Measurements from ENCODE around the gene GJA4.
"Not testable (repeated sequence)": the region's sequence is repeated elsewhere in the genome, so short reads cannot be mapped to it uniquely, and the experiment has no call there.

The GJA4 gene

GRCh38 chr1:34792424-34792823 lies 375 bp upstream of the GJA4 start:
- Mint-ChIP-seq H3K9me3 (no peaks in the 10 kb centered on the region), H3K4me3 (peak overlapping the region; percentile 55), H3K27me3 (ENCODE audit: low read depth) (peaks cover 14% of the 10 kb centered on the region), H3K4me1 (ENCODE audit: low read depth) (peaks cover 6% of the 10 kb centered on the region), H3K36me3 (ENCODE audit: low read depth) (no peaks in the 10 kb centered on the region), H3K27ac (no peak overlapping the region)
- no peak for DNase-seq (ENCODE audit: low spot score)

GRCh38 chr1:34794001-34794789 lies 1.4 kb downstream of the GJA4 start:
- Mint-ChIP-seq H3K4me1 (ENCODE audit: low read depth) (peaks cover 6% of the 10 kb centered on the region), H3K9me3 (no peaks in the 10 kb centered on the region), H3K4me3 (no peak overlapping the region), H3K27ac (no peak overlapping the region), H3K27me3 (ENCODE audit: low read depth) (peaks cover 14% of the 10 kb centered on the region), H3K36me3 (ENCODE audit: low read depth) (no peaks in the 10 kb centered on the region)
- DNase-seq (ENCODE audit: low spot score) = no peak

- H3K4me1 Mint-ChIP-seq (ENCODE audit: low read depth) = peaks cover 6% of the 10 kb centered on the region
- H3K4me3 Mint-ChIP-seq = no peak overlapping the region
- no peaks in the 10 kb centered on the region for H3K36me3 Mint-ChIP-seq (ENCODE audit: low read depth)
- H3K27ac Mint-ChIP-seq = no peak overlapping the region
- peaks cover 11% of the 10 kb centered on the region for H3K27me3 Mint-ChIP-seq (ENCODE audit: low read depth)
- no peak for DNase-seq (ENCODE audit: low spot score)
- no peaks in the 10 kb centered on the region for H3K9me3 Mint-ChIP-seq
These were observed 2.0 kb downstream of the GJA4 start for GRCh38 chr1:34794790-34795180.

GRCh38 chr1:34795916-34796315 lies 3.1 kb downstream of the GJA4 start:
- Mint-ChIP-seq H3K4me3 (no peak overlapping the region), H3K36me3 (ENCODE audit: low read depth) (no peaks in the 10 kb centered on the region), H3K27ac (no peak overlapping the region), H3K27me3 (ENCODE audit: low read depth) (peaks cover 11% of the 10 kb centered on the region), H3K9me3 (no peaks in the 10 kb centered on the region), H3K4me1 (ENCODE audit: low read depth) (peaks cover 2% of the 10 kb centered on the region)
- no peak for DNase-seq (ENCODE audit: low spot score)

- H3K9me3 Mint-ChIP-seq = no peaks in the 10 kb centered on the region
- peaks cover 6% of the 10 kb centered on the region for H3K27me3 Mint-ChIP-seq (ENCODE audit: low read depth)
- H3K36me3 Mint-ChIP-seq (ENCODE audit: low read depth) = no peaks in the 10 kb centered on the region
- DNase-seq (ENCODE audit: low spot score) = no peak
- peaks cover 2% of the 10 kb centered on the region for H3K4me1 Mint-ChIP-seq (ENCODE audit: low read depth)
- H3K4me3 Mint-ChIP-seq = no peak overlapping the region
- H3K27ac Mint-ChIP-seq = no peak overlapping the region
These were observed 4.2 kb downstream of the GJA4 start for GRCh38 chr1:34796990-34797389.

- peak; percentile 32 for DNase-seq (ENCODE audit: low spot score)
- Mint-ChIP-seq H3K4me1 (ENCODE audit: low read depth) (peaks cover 2% of the 10 kb centered on the region), H3K27ac (no peak overlapping the region), H3K4me3 (no peak overlapping the region), H3K36me3 (ENCODE audit: low read depth) (no peaks in the 10 kb centered on the region), H3K9me3 (peaks cover 4% of the 10 kb centered on the region), H3K27me3 (ENCODE audit: low read depth) (no peaks in the 10 kb centered on the region)
These were observed 7.4 kb downstream of the GJA4 start for GRCh38 chr1:34800214-34800613.

GRCh38 chr1:34803770-34804169 lies 11.0 kb downstream of the GJA4 start:
- no peaks in the 10 kb centered on the region for H3K36me3 Mint-ChIP-seq (ENCODE audit: low read depth)
- H3K4me1 Mint-ChIP-seq (ENCODE audit: low read depth) = peaks cover 2% of the 10 kb centered on the region
- no peaks in the 10 kb centered on the region for H3K27me3 Mint-ChIP-seq (ENCODE audit: low read depth)
- no peak overlapping the region for H3K27ac Mint-ChIP-seq
- no peak overlapping the region for H3K4me3 Mint-ChIP-seq
- no peak for DNase-seq (ENCODE audit: low spot score)
- peaks cover 4% of the 10 kb centered on the region for H3K9me3 Mint-ChIP-seq

GRCh38 chr1:34806396-34806795 lies 13.6 kb downstream of the GJA4 start:
- Mint-ChIP-seq H3K36me3 (ENCODE audit: low read depth) (no peaks in the 10 kb centered on the region), H3K27ac (no peak overlapping the region), H3K4me1 (ENCODE audit: low read depth) (peaks cover 3% of the 10 kb centered on the region), H3K27me3 (ENCODE audit: low read depth) (no peaks in the 10 kb centered on the region), H3K4me3 (no peak overlapping the region), H3K9me3 (peaks cover 8% of the 10 kb centered on the region)
- DNase-seq (ENCODE audit: low spot score) = no peak

- no peaks in the 10 kb centered on the region for H3K36me3 Mint-ChIP-seq (ENCODE audit: low read depth)
- H3K4me3 Mint-ChIP-seq = no peak overlapping the region
- H3K9me3 Mint-ChIP-seq = peaks cover 11% of the 10 kb centered on the region
These were observed 15.4 kb downstream of the GJA4 start for GRCh38 chr1:34808051-34808810.

GRCh38 chr1:34810781-34811180 lies 18.0 kb downstream of the GJA4 start:
- H3K4me1 Mint-ChIP-seq (ENCODE audit: low read depth); DNase-seq (ENCODE audit: low spot score); H3K4me3 Mint-ChIP-seq; H3K9me3 Mint-ChIP-seq; H3K27me3 Mint-ChIP-seq (ENCODE audit: low read depth); H3K36me3 Mint-ChIP-seq (ENCODE audit: low read depth); H3K27ac Mint-ChIP-seq: not testable (repeated sequence)

More at GRCh38 chr1:34808051-34808810, 15.4 kb downstream of the GJA4 start:
- no peak overlapping the region for H3K27ac Mint-ChIP-seq
- no peak for DNase-seq (ENCODE audit: low spot score)
- peaks cover 3% of the 10 kb centered on the region for H3K4me1 Mint-ChIP-seq (ENCODE audit: low read depth)
- no peaks in the 10 kb centered on the region for H3K27me3 Mint-ChIP-seq (ENCODE audit: low read depth)

GRCh38 chr1:34816332-34816731 lies 23.5 kb downstream of the GJA4 start:
- H3K9me3 Mint-ChIP-seq = peaks cover 3% of the 10 kb centered on the region
- peaks cover 2% of the 10 kb centered on the region for H3K27me3 Mint-ChIP-seq (ENCODE audit: low read depth)

GRCh38 chr1:34816778-34817177 lies 24.0 kb downstream of the GJA4 start:
- H3K27me3 Mint-ChIP-seq (ENCODE audit: low read depth) = peaks cover 2% of the 10 kb centered on the region
- peaks cover 3% of the 10 kb centered on the region for H3K9me3 Mint-ChIP-seq
- no peak overlapping the region for H3K27ac Mint-ChIP-seq
- H3K4me3 Mint-ChIP-seq = no peak overlapping the region
- no peak for DNase-seq (ENCODE audit: low spot score)
- no peaks in the 10 kb centered on the region for H3K36me3 Mint-ChIP-seq (ENCODE audit: low read depth)
- no peaks in the 10 kb centered on the region for H3K4me1 Mint-ChIP-seq (ENCODE audit: low read depth)

More at GRCh38 chr1:34816332-34816731, 23.5 kb downstream of the GJA4 start:
- DNase-seq (ENCODE audit: low spot score) = no peak
- no peak overlapping the region for H3K27ac Mint-ChIP-seq
- H3K4me1 Mint-ChIP-seq (ENCODE audit: low read depth) = no peaks in the 10 kb centered on the region
- H3K36me3 Mint-ChIP-seq (ENCODE audit: low read depth) = no peaks in the 10 kb centered on the region
- H3K4me3 Mint-ChIP-seq = no peak overlapping the region

- H3K9me3 Mint-ChIP-seq; H3K4me1 Mint-ChIP-seq (ENCODE audit: low read depth): not testable (repeated sequence)
These were observed 26.1 kb downstream of the GJA4 start for GRCh38 chr1:34818862-34819261.

GRCh38 chr1:34822202-34822601 lies 29.4 kb downstream of the GJA4 start:
- H3K27ac Mint-ChIP-seq = no peak overlapping the region
- H3K27me3 Mint-ChIP-seq (ENCODE audit: low read depth) = peaks cover 2% of the 10 kb centered on the region
- H3K36me3 Mint-ChIP-seq (ENCODE audit: low read depth) = no peaks in the 10 kb centered on the region
- DNase-seq (ENCODE audit: low spot score) = no peak
- no peak overlapping the region for H3K4me3 Mint-ChIP-seq
- no peaks in the 10 kb centered on the region for H3K9me3 Mint-ChIP-seq
- no peaks in the 10 kb centered on the region for H3K4me1 Mint-ChIP-seq (ENCODE audit: low read depth)

More at GRCh38 chr1:34818862-34819261, 26.1 kb downstream of the GJA4 start:
- H3K27me3 Mint-ChIP-seq (ENCODE audit: low read depth); H3K4me3 Mint-ChIP-seq; DNase-seq (ENCODE audit: low spot score); H3K36me3 Mint-ChIP-seq (ENCODE audit: low read depth); H3K27ac Mint-ChIP-seq: not testable (repeated sequence)

Data from T-helper 2 cell treated with Interferon-gamma antibody and Interleukin-4, amounts not matched to agents 5 μg/mL and 100 μg/mL, for 36 hours (primary cell).